Measurements from ENCODE around the gene KCNMA1. TPM values are rescaled to one million over a fixed set of nuclear protein-coding genes. Genes with fewer than 3 reads are reported as not detected.

The KCNMA1 gene
- total RNA-seq, 4 donors from 2014 or later = 66.8 to 96.5 (median 78.9) TPM

DNA sequence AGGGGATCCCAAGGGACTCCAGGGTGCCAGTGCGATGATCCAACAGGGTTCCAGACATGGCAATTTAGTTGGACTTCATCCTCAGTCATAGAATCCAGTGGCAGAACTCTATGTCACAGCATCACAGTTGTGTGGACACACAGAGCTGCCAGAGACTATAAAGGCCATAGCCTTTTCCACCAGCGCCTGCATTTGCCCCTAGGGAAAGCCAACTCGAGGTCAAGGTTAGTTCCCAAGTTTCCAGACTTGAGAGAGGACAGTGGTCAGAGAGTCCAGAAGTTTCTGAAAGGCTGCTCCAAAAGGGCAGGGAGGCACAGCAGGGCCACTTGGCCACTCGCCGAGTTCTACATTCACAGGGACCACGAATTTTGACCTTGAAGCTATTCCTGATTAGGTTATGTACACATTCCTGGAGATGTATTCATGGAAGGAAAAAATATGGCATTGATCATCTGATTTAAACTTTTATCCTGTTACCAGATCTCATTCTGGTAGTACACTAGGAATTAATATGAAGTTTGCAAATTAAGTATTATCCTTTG lies 170.1 kb downstream of the KCNMA1 start:
- Histone ChIP-seq H3K9me3 (no peaks in the 10 kb centered on the region), H3K36me3 (no peaks in the 10 kb centered on the region), H3K4me3 (no peak overlapping the region), H3K27me3 (no peaks in the 10 kb centered on the region), H3K4me1 (peaks cover 31 to 33% of the 10 kb centered on the region in 2 donors), H3K27ac (peak overlapping the region in 1 of 4 donors; percentile 30)
- no peak for DNase-seq
- no peak for ATAC-seq
- intact Hi-C loops (cut with DNase I; ENCODE audit: low total_unique reads) = no loop called here
- TF ChIP-seq POLR2A (IDR thresholded peaks at IDR 0.05) = no peak
- in situ Hi-C loops (cut with MboI; ENCODE audit: low sequenced_read_pairs in 4 of 4) = no loop called here

DNA sequence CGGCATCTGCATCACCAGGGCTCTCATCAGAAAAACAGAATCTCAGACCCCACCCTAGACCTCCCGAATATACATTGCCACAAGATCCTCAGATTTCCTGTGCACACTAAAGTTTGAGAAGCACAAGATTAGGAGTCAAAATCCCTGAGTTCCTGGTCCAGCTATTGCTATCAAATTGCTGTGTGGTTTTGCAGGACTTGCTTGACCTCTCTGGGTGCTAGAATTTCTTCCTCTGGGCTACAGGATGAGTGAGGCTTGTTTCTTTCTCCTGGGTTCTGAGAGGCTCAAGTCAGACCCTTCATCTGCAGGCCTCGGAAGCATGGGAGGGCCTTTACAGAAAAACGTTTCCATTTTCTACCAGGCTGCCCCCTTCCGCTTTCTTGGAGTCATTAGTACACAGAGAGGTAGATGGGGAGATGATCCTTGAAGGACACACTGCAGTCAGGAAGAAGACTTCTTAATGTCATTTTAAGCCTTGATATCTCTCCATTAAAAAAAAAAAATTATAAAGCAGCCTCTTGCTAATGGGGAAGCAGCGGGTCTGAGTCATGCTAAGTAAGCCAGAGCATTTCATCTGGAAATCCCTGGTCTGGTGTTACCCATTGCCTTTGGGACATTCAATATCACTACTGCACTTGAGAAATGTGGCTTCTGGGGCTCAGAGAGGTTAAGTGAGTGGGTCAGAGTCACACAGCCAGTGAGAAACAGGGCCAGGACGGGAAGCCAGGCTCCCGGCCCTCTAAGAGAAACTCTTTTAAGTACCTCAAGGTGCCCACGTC lies 173.5 kb downstream of the KCNMA1 start:
- TF ChIP-seq, protein P1, sequence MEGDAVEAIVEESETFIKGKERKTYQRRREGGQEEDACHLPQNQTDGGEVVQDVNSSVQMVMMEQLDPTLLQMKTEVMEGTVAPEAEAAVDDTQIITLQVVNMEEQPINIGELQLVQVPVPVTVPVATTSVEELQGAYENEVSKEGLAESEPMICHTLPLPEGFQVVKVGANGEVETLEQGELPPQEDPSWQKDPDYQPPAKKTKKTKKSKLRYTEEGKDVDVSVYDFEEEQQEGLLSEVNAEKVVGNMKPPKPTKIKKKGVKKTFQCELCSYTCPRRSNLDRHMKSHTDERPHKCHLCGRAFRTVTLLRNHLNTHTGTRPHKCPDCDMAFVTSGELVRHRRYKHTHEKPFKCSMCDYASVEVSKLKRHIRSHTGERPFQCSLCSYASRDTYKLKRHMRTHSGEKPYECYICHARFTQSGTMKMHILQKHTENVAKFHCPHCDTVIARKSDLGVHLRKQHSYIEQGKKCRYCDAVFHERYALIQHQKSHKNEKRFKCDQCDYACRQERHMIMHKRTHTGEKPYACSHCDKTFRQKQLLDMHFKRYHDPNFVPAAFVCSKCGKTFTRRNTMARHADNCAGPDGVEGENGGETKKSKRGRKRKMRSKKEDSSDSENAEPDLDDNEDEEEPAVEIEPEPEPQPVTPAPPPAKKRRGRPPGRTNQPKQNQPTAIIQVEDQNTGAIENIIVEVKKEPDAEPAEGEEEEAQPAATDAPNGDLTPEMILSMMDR (IDR thresholded peaks at IDR 0.05 in 4 of 5, conservative IDR thresholded peaks at IDR 0.05 in 1 of 5) = no peak
- no peak for TF ChIP-seq POLR2A (IDR thresholded peaks at IDR 0.05)
- H3K4me1 ChIP-seq = peaks cover 34 to 38% of the 10 kb centered on the region in 2 donors
- no peaks in the 10 kb centered on the region for H3K27me3 ChIP-seq
- no peaks in the 10 kb centered on the region for H3K9me3 ChIP-seq
- ATAC-seq = no peak
- no peak for DNase-seq
- H3K36me3 ChIP-seq = no peaks in the 10 kb centered on the region
- in situ Hi-C loops (cut with MboI; ENCODE audit: low sequenced_read_pairs in 4 of 4) (no loop called here), intact Hi-C loops (cut with DNase I; ENCODE audit: low total_unique reads) (no loop called here)
- H3K27ac ChIP-seq = peak overlapping the region in 3 of 4 donors; percentile 22 to 68 (median 58)
- H3K4me3 ChIP-seq = no peak overlapping the region

DNA sequence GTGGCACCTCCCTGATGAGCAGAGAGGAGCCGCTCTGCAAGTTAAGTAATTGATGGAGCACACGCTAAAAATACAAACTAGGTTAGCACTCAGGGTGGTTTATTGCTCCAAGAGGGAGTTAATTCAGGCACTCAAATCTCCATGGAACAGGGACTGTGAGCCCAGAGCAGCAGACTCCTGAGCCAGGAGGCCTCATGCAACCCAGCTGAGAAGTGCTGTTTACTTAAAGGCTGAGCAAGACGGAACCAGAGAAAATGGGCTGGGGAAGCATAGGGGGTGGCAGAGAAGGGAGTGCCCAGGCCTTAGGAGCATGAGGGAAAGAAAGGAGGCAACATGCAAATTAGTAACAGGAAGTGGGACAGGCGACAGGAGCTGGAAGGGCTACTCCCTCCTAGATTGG lies 174.1 kb downstream of the KCNMA1 start:
- no peak for TF ChIP-seq POLR2A (IDR thresholded peaks at IDR 0.05)
- TF ChIP-seq, protein P1 (IDR thresholded peaks at IDR 0.05 in 4 of 5, conservative IDR thresholded peaks at IDR 0.05 in 1 of 5) = no peak
- ATAC-seq (peak in 1 of 2 donors; percentile 80), DNase-seq (no peak)
- Histone ChIP-seq H3K27me3 (no peaks in the 10 kb centered on the region), H3K36me3 (no peaks in the 10 kb centered on the region), H3K4me1 (peaks cover 34 to 38% of the 10 kb centered on the region in 2 donors), H3K9me3 (no peaks in the 10 kb centered on the region), H3K4me3 (no peak overlapping the region), H3K27ac (peak overlapping the region in 3 of 4 donors; percentile 22 to 68 (median 58))
- intact Hi-C loops (cut with DNase I; ENCODE audit: low total_unique reads) (no loop called here), in situ Hi-C loops (cut with MboI; ENCODE audit: low sequenced_read_pairs in 4 of 4) (no loop called here)

DNA sequence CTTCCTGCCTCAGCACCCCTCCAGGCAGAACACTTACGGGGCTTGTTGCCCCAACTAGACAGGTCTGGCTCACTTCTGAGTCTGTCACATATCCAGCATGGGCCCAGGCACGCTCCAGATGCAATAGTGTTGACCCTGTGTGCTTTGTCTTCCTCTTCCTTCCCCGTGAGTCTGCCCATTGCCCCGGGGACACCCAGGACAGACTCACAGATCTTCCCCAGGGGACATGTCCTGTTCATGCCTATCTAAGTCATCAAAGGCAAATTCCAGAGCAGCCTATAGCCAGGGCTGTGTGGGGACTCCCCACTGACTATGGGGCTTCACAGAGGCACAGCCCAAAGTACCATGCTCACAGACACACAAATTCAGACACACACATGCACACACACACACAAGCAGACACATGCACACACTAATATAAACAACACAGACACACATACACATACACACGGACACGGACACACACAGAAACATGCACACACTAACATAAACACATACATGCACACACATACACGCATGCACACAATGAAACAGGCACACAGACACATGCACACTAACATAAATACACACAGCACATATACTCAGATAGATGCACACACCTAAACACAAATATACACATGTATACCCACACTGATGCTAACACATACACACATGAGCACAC lies 175.8 kb downstream of the KCNMA1 start:
- Histone ChIP-seq H3K27ac (no peak overlapping the region), H3K36me3 (no peaks in the 10 kb centered on the region), H3K9me3 (no peaks in the 10 kb centered on the region), H3K4me3 (no peak overlapping the region), H3K4me1 (peaks cover 34 to 38% of the 10 kb centered on the region in 2 donors), H3K27me3 (no peaks in the 10 kb centered on the region)
- intact Hi-C loops (cut with DNase I; ENCODE audit: low total_unique reads) = no loop called here
- no peak for ATAC-seq
- no peak for DNase-seq
- in situ Hi-C loops (cut with MboI; ENCODE audit: low sequenced_read_pairs in 4 of 4) = no loop called here
- TF ChIP-seq POLR2A (IDR thresholded peaks at IDR 0.05) = no peak
- TF ChIP-seq, protein P1 (IDR thresholded peaks at IDR 0.05 in 4 of 5, conservative IDR thresholded peaks at IDR 0.05 in 1 of 5) = no peak

DNA sequence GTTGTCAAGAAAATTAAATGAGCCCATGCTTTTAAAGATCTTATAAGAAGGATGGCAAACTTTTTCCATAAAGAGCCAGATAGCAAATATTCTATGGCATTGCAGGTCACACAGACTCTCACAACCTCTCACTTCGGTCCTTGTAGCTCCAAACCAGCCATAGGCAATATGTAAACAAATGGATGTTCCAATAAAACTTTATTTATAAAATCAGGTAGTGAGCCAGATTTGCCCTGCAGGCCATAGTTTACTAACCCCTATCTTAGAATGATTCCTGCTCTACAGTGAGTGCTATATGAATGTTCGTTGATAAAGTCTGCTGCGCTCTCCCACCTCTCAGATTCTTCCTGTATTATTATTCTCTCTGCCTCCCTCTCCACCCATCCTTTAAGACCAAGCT lies 177.7 kb downstream of the KCNMA1 start:
- no peaks in the 10 kb centered on the region for H3K36me3 ChIP-seq
- TF ChIP-seq, protein P1 (IDR thresholded peaks at IDR 0.05 in 4 of 5, conservative IDR thresholded peaks at IDR 0.05 in 1 of 5) = no peak
- TF ChIP-seq POLR2A (IDR thresholded peaks at IDR 0.05) = no peak
- ATAC-seq (no peak), DNase-seq (no peak)
- intact Hi-C loops (cut with DNase I; ENCODE audit: low total_unique reads) (no loop called here), in situ Hi-C loops (cut with MboI; ENCODE audit: low sequenced_read_pairs in 4 of 4) (no loop called here)
- H3K27me3 ChIP-seq = no peaks in the 10 kb centered on the region
- H3K9me3 ChIP-seq = no peaks in the 10 kb centered on the region
- H3K4me3 ChIP-seq = no peak overlapping the region
- peaks cover 20 to 25% of the 10 kb centered on the region in 2 donors for H3K4me1 ChIP-seq
- H3K27ac ChIP-seq = peak overlapping the region in 1 of 4 donors; percentile 33
